ENCODE results near the gene PNMA6E.

The PNMA6E gene

GRCh38 chrX:153365670-153366069, 35.5 kb downstream of the PNMA6E start:
- H3K27me3 Mint-ChIP-seq (ENCODE audit: low read depth, poor library complexity), result peaks cover 21% of the 10 kb centered on the region
- H3K4me1 Mint-ChIP-seq, result peaks cover 3% of the 10 kb centered on the region
- H3K36me3 Mint-ChIP-seq (ENCODE audit: low read depth), result no peaks in the 10 kb centered on the region
- TF ChIP-seq CTCF (IDR thresholded peaks at IDR 0.05), result no peak
- H3K27ac Mint-ChIP-seq, result no peak overlapping the region
- no peak for DNase-seq
- H3K9me3 Mint-ChIP-seq, result peaks cover 49% of the 10 kb centered on the region
- H3K4me3 Mint-ChIP-seq, result no peak overlapping the region

GRCh38 chrX:153361781-153362397, 39.3 kb downstream of the PNMA6E start:
- Mint-ChIP-seq H3K4me1 (no peaks in the 10 kb centered on the region), H3K27me3 (ENCODE audit: low read depth, poor library complexity) (peaks cover 21% of the 10 kb centered on the region), H3K27ac (no peak overlapping the region), H3K4me3 (no peak overlapping the region), H3K36me3 (ENCODE audit: low read depth) (no peaks in the 10 kb centered on the region), H3K9me3 (peaks cover 53% of the 10 kb centered on the region)
- no peak for TF ChIP-seq CTCF (IDR thresholded peaks at IDR 0.05)
- DNase-seq, result no peak

GRCh38 chrX:153357877-153358276, 43.3 kb downstream of the PNMA6E start:
- DNase-seq, result no peak

GRCh38 chrX:153353416-153353815, 47.7 kb downstream of the PNMA6E start:
- peaks cover 77% of the 10 kb centered on the region for H3K9me3 Mint-ChIP-seq
- no peak overlapping the region for H3K27ac Mint-ChIP-seq
- peaks cover 23% of the 10 kb centered on the region for H3K36me3 Mint-ChIP-seq (ENCODE audit: low read depth)
- no peak for DNase-seq
- no peak overlapping the region for H3K4me3 Mint-ChIP-seq
- peaks cover 4% of the 10 kb centered on the region for H3K27me3 Mint-ChIP-seq (ENCODE audit: low read depth, poor library complexity)
- no peaks in the 10 kb centered on the region for H3K4me1 Mint-ChIP-seq
- TF ChIP-seq CTCF (IDR thresholded peaks at IDR 0.05), result no peak

More at GRCh38 chrX:153357877-153358276, 43.3 kb downstream of the PNMA6E start:
- H3K9me3 Mint-ChIP-seq, result peaks cover 71% of the 10 kb centered on the region
- no peak overlapping the region for H3K27ac Mint-ChIP-seq
- no peak for TF ChIP-seq CTCF (IDR thresholded peaks at IDR 0.05)
- no peak overlapping the region for H3K4me3 Mint-ChIP-seq
- H3K4me1 Mint-ChIP-seq, result no peaks in the 10 kb centered on the region
- no peaks in the 10 kb centered on the region for H3K36me3 Mint-ChIP-seq (ENCODE audit: low read depth)
- H3K27me3 Mint-ChIP-seq (ENCODE audit: low read depth, poor library complexity), result peaks cover 8% of the 10 kb centered on the region

- H3K27ac Mint-ChIP-seq, result no peak overlapping the region
- TF ChIP-seq CTCF (IDR thresholded peaks at IDR 0.05), result no peak
- DNase-seq, result no peak
- H3K4me3 Mint-ChIP-seq, result no peak overlapping the region
- no peaks in the 10 kb centered on the region for H3K4me1 Mint-ChIP-seq
- H3K27me3 Mint-ChIP-seq (ENCODE audit: low read depth, poor library complexity), result peaks cover 4% of the 10 kb centered on the region
- H3K36me3 Mint-ChIP-seq (ENCODE audit: low read depth), result peaks cover 28% of the 10 kb centered on the region
- peaks cover 73% of the 10 kb centered on the region for H3K9me3 Mint-ChIP-seq
Measured at GRCh38 chrX:153352858-153353257, 48.3 kb downstream of the PNMA6E start.

- H3K4me3 Mint-ChIP-seq, result no peak overlapping the region
Measured at GRCh38 chrX:153351981-153352380, 49.2 kb downstream of the PNMA6E start.

More at GRCh38 chrX:153351981-153352380, 49.2 kb downstream of the PNMA6E start:
- DNase-seq, result no peak
- peaks cover 4% of the 10 kb centered on the region for H3K27me3 Mint-ChIP-seq (ENCODE audit: low read depth, poor library complexity)
- no peaks in the 10 kb centered on the region for H3K4me1 Mint-ChIP-seq
- peaks cover 67% of the 10 kb centered on the region for H3K9me3 Mint-ChIP-seq
- H3K36me3 Mint-ChIP-seq (ENCODE audit: low read depth), result peaks cover 34% of the 10 kb centered on the region
- no peak for TF ChIP-seq CTCF (IDR thresholded peaks at IDR 0.05)
- H3K27ac Mint-ChIP-seq, result no peak overlapping the region

Data from nephron progenitor cell (in vitro differentiated cells).